IPS DF 6.9 (cell line): Measurements from ENCODE around the gene MAP4K4.
"Not testable (repeated sequence)": the region's sequence is repeated elsewhere in the genome, so short reads cannot be mapped to it uniquely, and the experiment has no call there.

Experiments used
- DNase-seq: peaks from one replicate; pipeline ENCODE4 v3.0.0-alpha.2; 2013; ENCODE audit warnings: low read depth, low spot score
- H3K27ac ChIP-seq: one replicate; pipeline ENCODE4 v1.5.1; 2013; ENCODE audit warnings: low read length, control low read depth
- H3K27me3 ChIP-seq: 2 replicates; pipeline ENCODE4 v1.6.1; 2013; ENCODE audit warnings: mild to moderate bottlenecking, low read length; ENCODE audit not compliant: control insufficient read depth, insufficient read depth
- H3K36me3 ChIP-seq: 2 replicates; pipeline ENCODE4 v1.6.1; 2013; ENCODE audit warnings: low read length; ENCODE audit not compliant: control insufficient read depth, insufficient read depth
- H3K4me1 ChIP-seq: 2 replicates; pipeline ENCODE4 v1.6.1; 2013; ENCODE audit warnings: low read length; ENCODE audit not compliant: control insufficient read depth, insufficient read depth
- H3K4me3 ChIP-seq: 2 replicates; pipeline ENCODE4 v1.5.1; 2013; ENCODE audit warnings: mild to moderate bottlenecking, low read length
- H3K9me3 ChIP-seq: 2 replicates; pipeline ENCODE4 v1.6.1; 2013; ENCODE audit warnings: low read length, inconsistent platforms; ENCODE audit not compliant: control insufficient read depth, insufficient read depth
- WGBS: extraction: QIAGEN DNeasy Blood & Tissue Kit; methylation state at CpG from one replicate; pipeline ENCODE4 v1.1.7; 2013; ENCODE audit warnings: mixed read lengths, missing lambda C conversion rate; ENCODE audit not compliant: insufficient read length, insufficient coverage; 5-methylcytosine and 5-hydroxymethylcytosine counted together

Gene MAP4K4

DNA sequence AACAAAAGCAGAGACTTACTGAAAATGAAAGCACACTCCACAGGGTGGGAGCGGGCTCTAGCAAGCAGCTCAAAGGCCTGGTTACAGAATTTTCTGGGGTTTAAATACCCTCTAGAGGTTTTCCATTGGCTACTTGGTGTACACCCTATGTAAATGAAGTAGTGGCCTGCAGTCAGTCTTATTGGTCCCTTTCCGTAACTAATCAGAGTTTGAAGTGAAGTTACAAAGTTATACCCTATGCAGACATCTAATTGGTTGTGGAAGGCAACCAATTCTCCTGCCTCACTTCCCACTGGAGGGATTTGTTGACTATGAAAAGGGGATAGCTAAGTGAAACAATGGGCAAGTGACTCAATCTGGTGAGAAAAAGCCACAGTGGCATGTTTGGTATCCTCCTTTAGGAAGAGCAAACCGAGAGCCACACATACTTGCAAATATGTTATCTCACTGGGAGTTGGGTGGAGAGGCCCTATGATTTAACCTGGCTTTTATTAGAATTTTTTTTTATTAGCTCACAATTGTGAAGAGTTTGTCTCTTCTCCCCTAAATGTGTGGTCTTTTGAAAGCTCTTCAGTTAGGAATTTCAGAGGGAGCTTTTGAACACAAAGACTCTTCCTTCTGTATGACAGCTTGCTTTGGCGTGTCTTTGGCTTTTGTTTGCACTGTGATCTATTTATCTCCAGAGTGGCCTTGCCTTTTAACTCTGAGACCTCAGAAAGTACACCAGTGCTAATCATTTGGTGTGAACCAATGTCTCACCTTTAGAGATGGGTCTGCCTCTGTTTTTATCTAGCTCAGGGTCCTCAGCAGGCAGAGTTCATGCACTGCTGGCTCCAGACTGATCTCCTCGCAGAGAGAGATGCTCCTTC, 69.6 kb downstream of the MAP4K4 start:
- Histone ChIP-seq H3K4me1 (peaks cover 7% of the 10 kb centered on the region; the same call in 1 of the 2 replicates), H3K4me3 (no peak overlapping the region), H3K27ac (no peak overlapping the region), H3K27me3 (no peaks in the 10 kb centered on the region), H3K36me3 (no peaks in the 10 kb centered on the region), H3K9me3 (no peaks in the 10 kb centered on the region)
- no peak for DNase-seq
- no CpG with 5 or more reads among the region's 5 CpGs for WGBS

DNA sequence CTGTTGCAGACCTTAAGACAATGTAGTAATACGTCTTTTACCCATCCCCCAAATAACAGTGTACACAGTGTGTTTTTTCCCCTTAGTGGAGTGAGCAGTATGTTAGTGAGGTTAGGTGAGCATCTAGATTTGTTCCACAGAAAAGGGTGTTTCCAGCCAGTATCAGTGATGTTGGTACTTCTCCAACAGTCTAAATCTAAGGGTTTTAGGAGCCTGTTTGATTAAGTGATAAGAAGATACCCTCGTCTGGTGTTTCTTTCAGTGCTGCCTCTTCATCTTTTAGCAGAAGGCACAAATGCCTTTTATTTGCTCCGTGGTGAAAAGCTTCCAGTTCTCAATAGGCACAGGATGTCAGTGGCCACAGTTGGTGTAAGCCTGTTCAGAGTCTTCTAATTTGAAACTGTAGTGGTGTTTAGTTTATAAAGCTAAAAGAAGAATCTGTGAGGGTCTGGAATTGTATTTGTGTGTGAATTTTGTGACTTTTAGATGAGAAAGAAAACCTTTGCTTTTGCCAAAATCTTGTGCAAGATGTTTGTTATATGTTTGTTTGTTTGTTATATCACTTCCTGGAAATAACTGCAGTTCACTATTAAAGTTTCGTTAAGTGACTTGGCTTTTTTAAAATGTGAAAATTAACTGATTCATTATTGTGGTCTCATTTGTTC, 71.2 kb downstream of the MAP4K4 start:
- no peaks in the 10 kb centered on the region for H3K36me3 ChIP-seq
- no peaks in the 10 kb centered on the region for H3K27me3 ChIP-seq
- no peak overlapping the region for H3K4me3 ChIP-seq
- peaks cover 9% of the 10 kb centered on the region; the same call in 1 of the 2 replicates for H3K4me1 ChIP-seq
- H3K9me3 ChIP-seq = no peaks in the 10 kb centered on the region
- no CpG with 5 or more reads among the region's 4 CpGs for WGBS
- H3K27ac ChIP-seq = no peak overlapping the region
- no peak for DNase-seq

DNA sequence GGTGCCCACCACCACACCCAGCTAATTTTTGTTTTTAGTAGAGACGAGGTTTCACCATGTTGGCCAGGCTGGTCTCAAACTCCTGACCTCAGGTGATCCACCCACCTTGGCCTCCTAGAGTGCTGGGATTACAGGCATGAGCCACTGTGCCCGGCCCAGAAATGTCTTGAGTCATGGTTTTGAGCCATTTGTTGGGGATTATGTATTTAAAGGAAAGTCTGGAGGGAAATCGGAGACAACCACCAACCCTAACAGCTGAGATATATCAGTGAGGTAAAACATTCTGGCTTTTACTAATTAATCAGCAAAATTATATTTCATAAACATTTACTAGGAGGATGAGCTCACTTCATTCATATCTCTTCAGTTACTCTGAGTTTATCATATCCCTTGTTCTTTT, 72.2 kb downstream of the MAP4K4 start:
- H3K9me3 ChIP-seq, DNase-seq, H3K27me3 ChIP-seq, H3K4me3 ChIP-seq, H3K36me3 ChIP-seq, H3K27ac ChIP-seq, H3K4me1 ChIP-seq: not testable (repeated sequence)
- no CpG with 5 or more reads among the region's 3 CpGs for WGBS

DNA sequence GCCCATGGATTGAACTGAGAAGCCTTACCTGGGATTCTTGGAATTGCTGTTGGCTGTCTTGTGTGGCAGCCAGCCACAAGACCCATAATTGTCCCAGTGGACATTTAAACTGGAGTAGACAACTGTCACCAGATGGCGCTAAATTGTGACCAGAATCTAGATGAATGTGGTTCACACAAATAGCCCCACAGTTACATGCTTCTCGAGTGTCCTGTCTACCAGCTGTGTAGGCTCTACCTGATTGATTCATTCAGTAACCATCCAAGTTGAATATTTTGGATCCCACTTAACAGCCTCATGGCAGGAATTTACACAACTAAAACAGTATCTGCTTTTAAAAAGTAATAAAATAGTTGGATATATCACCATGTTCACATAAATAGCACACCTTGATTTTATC, 73.2 kb downstream of the MAP4K4 start:
- H3K4me1 ChIP-seq = peaks cover 10% of the 10 kb centered on the region
- H3K4me3 ChIP-seq = no peak overlapping the region
- no peak overlapping the region for H3K27ac ChIP-seq
- H3K9me3 ChIP-seq = no peaks in the 10 kb centered on the region
- no CpG with 5 or more reads among the region's 2 CpGs for WGBS
- H3K36me3 ChIP-seq = no peaks in the 10 kb centered on the region
- no peak for DNase-seq
- H3K27me3 ChIP-seq = no peaks in the 10 kb centered on the region

DNA sequence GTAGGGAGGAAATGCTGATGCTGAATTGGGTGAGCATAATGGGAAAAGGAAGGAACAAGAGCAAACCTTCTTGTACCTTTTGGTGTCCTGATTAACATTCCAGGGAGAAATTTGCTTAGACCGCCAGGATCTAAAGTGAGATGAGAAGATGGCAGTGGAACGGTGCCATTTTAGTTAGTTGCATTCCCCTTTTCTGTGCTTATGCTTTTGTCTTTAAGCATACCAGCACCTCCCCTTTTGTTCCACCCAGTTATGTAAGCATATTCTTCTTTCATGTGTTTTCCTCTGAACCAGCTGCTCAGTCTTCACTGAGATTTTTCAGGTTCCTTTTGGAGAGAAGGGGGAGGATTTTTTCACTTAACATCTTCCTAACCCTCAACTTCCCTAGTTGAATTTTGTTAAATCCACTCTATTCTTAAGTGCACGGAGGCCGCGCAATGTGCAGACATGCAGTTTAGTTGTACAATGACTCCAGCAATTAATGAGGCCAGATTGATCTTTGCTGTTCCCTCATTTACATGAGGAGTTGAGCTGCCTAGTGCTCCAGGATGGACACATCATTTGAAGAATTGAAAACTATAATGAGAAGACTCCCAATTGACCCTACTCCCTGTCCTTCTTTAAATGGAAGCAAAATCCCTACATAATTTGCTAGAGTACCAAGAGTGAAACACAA, 73.9 kb downstream of the MAP4K4 start:
- H3K9me3 ChIP-seq = no peaks in the 10 kb centered on the region
- WGBS = no CpG with 5 or more reads among the region's 5 CpGs
- H3K4me1 ChIP-seq = peaks cover 10% of the 10 kb centered on the region
- no peak overlapping the region for H3K4me3 ChIP-seq
- no peaks in the 10 kb centered on the region for H3K36me3 ChIP-seq
- H3K27me3 ChIP-seq = no peaks in the 10 kb centered on the region
- no peak for DNase-seq
- no peak overlapping the region for H3K27ac ChIP-seq

DNA sequence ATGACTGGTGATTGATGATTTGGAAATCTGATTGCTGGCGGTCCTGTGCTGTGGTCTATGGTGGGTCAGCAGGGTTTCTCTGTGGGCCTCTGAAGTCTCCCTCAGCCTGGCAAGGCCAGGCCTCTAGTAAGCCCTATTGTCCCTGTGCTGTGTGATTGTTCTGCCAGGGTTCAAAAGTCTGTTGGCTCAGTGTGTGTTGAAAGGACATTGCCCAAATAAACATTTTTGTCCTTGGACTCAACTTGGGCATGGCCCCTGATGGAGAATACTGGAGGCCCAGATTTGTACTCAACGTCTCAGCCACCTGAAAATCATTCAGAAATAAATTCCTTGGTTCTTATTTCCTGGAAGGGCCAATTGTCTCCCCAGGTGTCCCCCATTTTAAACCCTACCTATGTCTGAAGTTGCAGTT, 74.4 kb downstream of the MAP4K4 start:
- no peak for DNase-seq
- no CpG with 5 or more reads among the region's 2 CpGs for WGBS

DNA sequence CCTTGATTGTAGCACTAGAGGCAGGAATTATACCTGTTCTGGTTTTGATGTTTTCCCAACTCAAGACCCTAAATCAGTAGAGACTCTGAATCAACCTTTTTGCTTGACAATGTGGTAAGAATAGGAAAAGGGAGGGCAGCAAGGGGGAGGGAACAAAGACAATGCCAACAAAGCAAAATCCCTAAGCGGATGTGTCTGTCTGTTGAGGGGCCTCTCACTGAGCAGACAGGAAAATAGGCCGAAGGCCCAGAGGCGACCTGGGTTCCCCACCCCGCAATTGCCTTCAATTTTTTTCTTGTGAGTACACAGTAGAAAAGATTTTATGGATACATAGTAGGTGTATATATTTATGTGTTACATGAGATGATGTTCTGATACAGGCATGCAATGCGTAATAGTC, 75.6 kb downstream of the MAP4K4 start:
- Histone ChIP-seq H3K27ac (no peak overlapping the region), H3K36me3 (no peaks in the 10 kb centered on the region), H3K27me3 (no peaks in the 10 kb centered on the region), H3K9me3 (no peaks in the 10 kb centered on the region), H3K4me1 (peaks cover 11% of the 10 kb centered on the region), H3K4me3 (no peak overlapping the region)
- no CpG with 5 or more reads among the region's 5 CpGs for WGBS
- no peak for DNase-seq

More for the DNA sequence above, 74.4 kb downstream of the MAP4K4 start:
- H3K27me3 ChIP-seq = no peaks in the 10 kb centered on the region
- no peaks in the 10 kb centered on the region for H3K36me3 ChIP-seq
- H3K9me3 ChIP-seq = no peaks in the 10 kb centered on the region
- no peak overlapping the region for H3K27ac ChIP-seq
- H3K4me1 ChIP-seq = peaks cover 10% of the 10 kb centered on the region
- H3K4me3 ChIP-seq = no peak overlapping the region

DNA sequence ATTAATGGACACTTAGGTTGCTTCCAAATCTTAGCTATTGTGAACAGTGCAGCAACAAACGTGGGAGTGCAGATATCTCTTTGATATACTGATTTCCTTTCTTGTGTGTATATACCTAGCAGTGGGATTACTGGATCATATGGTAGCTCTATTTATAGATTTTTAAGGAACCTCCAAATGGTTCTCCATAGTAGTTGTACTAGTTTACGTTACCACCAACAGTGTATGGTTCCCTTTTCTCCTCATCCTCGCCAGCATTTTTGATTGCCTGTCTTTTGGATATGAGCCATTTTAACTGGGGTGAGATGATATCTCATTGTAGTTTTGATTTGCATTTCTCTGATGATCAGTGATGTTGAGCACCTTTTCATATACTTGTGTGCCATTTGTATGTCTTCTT, 76.5 kb downstream of the MAP4K4 start:
- H3K36me3 ChIP-seq, H3K4me3 ChIP-seq, H3K9me3 ChIP-seq, DNase-seq, H3K27me3 ChIP-seq, H3K27ac ChIP-seq: not testable (repeated sequence)
- H3K4me1 ChIP-seq = peaks cover 13% of the 10 kb centered on the region
- no CpG with 5 or more reads among the region's 3 CpGs for WGBS

DNA sequence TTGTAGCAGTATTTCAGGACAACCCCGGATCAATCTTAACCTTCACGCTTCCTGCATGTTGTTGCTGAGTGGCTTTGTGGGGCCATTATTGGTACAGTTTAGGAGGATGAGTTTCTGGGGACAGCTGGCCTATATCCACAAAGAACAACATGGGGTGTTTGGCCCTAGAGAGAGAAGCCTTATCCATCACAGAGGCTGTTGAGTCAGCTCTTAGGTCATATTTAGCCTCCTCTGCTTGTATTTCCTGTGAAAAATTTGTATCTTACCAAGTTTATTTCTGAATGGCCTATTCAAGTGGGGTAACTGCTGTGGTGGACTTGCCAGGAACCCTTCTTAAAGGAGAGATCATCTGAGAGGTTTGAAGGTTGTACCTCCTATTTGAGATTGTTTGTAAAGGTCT, 77.6 kb downstream of the MAP4K4 start:
- no peak overlapping the region for H3K27ac ChIP-seq
- no CpG with 5 or more reads among the region's 2 CpGs for WGBS

DNA sequence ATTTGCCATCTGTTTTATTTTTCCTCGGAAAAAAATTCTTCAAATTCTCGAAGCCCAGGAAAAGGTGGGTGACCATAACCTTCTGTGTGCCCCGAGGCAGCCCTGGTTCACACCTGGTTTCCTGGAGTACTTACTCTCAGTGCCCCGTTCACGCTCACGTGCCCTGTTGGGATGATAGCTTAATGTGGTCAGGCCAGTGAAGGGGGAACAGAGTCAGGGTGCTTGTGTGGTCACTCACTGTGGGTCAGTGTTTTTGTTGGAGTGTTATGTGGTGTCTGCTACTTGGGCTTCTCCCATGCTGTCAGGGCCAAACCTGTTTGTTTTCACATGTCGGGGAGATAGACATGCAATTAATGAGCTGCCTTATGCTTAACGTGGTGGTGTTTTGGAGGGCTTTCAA, 78.1 kb downstream of the MAP4K4 start:
- H3K4me1 ChIP-seq = peaks cover 13% of the 10 kb centered on the region
- H3K27me3 ChIP-seq = no peaks in the 10 kb centered on the region
- no peaks in the 10 kb centered on the region for H3K9me3 ChIP-seq
- WGBS = no CpG with 5 or more reads among the region's 8 CpGs
- H3K27ac ChIP-seq = no peak overlapping the region
- no peaks in the 10 kb centered on the region for H3K36me3 ChIP-seq
- DNase-seq = no peak
- H3K4me3 ChIP-seq = no peak overlapping the region

More for the DNA sequence above, 77.6 kb downstream of the MAP4K4 start:
- Histone ChIP-seq H3K4me3 (no peak overlapping the region), H3K4me1 (peaks cover 13% of the 10 kb centered on the region), H3K27me3 (no peaks in the 10 kb centered on the region), H3K36me3 (no peaks in the 10 kb centered on the region), H3K9me3 (no peaks in the 10 kb centered on the region)
- DNase-seq = no peak
